ENCODE results near the gene CBARP.

CBARP gene

DNA sequence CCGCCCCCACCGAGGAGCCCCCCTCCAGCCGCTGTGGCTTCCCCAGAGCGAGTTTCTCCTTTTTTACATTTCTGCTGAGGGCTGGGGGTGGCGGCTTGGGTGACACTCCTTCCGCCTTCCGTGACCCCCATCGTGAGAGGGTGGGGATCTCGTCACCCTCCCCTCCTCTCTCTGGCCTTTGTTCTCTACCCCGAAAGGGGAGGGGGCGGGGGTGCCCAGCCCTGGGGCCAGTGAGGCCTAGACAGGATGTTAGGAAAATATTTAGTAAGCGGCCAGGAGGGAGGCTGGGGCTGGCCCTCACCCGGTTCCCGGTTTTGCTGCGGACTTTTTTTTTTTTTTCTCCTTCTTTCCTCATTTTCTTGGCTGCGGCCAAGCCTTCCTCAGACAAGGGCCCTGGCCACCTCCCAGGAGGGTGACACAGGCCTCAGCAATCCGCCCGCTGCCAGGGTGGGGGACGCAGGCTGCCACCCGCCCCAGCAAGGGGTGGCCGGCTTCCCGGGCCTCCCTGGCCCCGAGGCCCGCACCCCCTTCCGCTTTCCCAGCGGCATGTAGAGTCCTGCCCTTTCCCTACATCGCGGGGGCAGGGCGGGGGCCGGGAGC is 14.5 kb upstream of the CBARP start:
- DNase-seq: peak in 2 of 3 experiments; percentile 73 to 81

- DNase-seq: peak in 2 of 3 experiments; percentile 78 to 79
Measured at GRCh38 chr19:1251330-1252220, 13.8 kb upstream of the CBARP start.

GRCh38 chr19:1250437-1251260 is 12.8 kb upstream of the CBARP start:
- DNase-seq: peak; percentile 57 to 96 (median 94)

- DNase-seq: no peak
Measured at GRCh38 chr19:1249990-1250436, 12.2 kb upstream of the CBARP start.

DNA sequence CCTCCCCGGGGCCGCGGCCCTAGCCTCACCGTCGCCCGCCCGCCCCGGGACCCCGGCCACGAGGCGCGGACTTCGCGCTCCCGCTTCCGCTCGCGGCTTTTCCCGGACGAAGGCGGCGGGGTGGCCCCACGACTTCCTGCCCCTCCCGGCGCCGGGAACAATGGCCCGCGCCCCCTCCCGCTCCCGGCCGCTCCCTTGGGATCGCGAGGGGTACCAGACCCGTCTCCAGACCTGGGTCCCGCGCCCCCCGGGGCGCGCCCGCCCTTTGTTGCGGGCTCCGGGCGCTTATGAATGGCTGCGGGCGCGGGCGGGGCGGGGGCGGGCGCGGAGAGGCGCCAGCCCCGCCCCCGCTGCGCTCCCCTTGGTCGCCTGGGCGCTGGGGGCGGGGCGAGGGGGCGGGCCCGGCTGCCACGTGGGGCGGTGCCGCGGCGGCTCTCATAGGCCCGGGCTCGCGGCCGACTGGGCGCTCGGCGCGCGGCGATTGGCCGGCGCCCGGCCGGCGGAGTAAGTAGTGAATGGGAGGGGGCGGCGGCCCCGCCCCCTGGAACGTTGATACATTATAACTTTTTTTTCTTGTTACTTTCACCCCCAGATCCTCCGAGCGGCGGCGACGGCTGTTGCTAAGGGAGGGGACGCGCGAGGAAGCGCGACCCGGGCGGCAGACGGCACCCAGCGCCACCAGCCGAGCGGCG is 11.6 kb upstream of the CBARP start:
- DNase-seq: peak; percentile 98

DNA sequence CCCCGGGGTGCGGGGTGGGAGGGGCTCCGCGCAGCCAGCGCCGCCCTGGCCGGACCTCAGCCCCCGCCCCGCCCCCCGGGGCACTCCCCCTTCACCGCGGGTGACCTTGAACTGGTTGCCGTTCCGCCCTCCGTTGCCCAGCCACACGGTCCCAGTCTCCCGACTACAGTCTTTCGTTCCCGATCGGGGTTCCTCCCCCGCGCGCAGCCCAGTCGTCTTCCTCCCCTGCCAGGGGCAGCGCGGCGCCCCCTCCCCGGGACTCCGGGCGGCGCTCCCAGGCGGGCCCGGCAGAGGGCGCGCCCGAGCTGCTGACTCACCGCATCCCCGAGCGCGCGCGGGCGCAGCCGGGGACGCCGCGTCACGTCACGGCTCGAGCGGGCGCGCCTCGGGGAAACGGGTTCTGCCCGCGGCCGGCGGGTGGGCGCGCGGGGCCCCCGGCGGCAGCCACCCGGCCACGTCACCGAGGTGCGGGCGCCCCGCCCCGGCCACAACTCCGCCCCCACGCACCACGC is 11.0 kb upstream of the CBARP start:
- DNase-seq: peak; percentile 91 to 96 (median 95)

DNA sequence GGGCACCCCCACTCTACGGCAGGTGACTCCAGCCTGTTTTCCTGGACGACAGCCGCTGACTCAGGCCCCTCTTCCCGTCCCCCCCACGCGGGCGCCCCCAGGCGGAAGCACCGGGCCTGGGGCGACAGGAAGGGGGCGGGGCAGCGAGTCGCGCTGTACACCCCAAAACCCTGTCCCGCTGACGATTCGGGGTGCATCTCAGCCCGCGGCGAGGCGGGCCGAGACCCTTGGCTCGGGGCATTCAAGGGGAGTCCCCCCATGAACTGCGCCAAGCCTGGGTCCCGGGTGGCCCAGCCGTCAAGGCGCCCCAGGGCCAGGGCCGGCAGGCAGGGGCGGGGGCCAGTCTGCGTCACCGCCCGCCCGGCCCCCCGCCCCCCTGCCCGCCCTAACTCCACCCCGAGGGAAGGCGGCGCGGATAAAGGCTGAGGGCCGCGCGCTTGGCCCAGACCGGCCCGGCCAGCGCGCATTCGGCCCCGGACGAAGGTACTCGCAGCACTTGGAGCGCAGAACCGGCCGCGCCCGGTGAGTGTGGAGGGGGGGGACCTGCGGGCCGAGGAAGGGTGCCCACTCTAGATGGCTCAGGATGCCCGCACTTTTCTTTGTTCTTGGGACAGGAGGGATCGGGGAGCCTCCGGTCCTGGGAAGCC is 10.5 kb upstream of the CBARP start, which contains the start of gene MIDN:
MIDN (plus strand) TSS at position 445 of the 647 bp plus-strand sequence. CDS start 1,714 bp downstream, outside the sequence.
- peak; percentile 84 to 94 (median 93) for DNase-seq

DNA sequence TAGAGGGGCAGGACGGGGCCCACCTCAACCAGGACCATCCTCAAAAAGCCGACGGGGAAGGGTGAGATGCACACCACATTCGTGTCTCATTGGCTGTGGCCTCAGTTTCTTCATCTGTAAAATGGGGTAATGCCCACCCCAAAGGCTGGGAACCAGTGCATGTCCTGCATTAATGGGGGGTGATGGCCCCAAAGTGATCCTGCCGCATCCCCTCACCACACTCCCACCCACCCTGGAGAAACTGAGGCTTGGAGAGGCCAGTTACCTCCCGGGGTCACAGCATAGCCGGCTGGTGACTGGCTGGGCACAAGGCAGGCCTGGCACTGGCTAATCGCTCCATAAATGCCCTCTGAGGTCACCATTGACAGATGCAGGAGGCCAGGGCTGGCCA is 9.9 kb upstream of the CBARP start:
- no peak for DNase-seq

- peak in 1 of 3 experiments; percentile 40 for DNase-seq
Measured at GRCh38 chr19:1246265-1247087, 8.7 kb upstream of the CBARP start.

GRCh38 chr19:1245494-1246264 is 7.9 kb upstream of the CBARP start:
- DNase-seq: no peak

GRCh38 chr19:1244693-1245451 is 7.1 kb upstream of the CBARP start:
- no peak for DNase-seq

DNA sequence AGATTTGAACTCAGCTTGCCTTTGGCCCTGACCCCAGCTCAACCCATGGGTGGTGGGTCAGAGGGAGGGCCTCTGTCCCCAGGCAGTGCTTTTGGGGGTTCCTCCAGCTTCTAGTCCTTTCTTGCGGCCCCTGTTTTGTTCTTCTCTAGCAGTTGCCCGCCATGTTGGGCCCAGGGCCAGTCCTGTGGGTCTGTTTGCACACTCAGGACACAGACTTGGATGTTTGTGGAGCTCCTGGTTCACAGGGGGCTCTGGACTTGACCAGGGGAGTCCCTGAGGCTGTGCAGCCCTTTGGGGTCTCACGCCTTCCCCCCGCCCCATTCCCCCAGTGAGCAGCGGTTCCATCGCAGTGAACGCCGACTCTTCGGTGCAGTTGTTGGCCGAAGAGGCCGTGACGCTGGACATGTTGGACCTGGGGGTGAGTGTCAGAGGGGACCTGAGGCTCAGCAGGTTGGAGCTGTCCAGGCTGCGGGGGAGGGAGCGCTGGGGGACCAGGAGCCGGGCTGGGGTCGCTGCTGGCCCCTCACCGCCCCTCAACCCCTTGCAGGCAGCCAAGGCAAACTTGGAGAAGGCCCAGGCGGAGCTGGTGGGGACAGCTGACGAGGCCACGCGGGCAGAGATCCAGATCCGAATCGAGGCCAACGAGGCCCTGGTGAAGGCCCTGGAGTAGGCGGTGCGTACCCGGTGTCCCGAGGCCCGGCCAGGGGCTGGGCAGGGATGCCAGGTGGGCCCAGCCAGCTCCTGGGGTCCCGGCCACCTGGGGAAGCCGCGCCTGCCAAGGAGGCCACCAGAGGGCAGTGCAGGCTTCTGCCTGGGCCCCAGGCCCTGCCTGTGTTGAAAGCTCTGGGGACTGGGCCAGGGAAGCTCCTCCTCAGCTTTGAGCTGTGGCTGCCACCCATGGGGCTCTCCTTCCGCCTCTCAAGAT is 6.2 kb upstream of the CBARP start:
- DNase-seq: peak; percentile 54 to 78 (median 65)

DNA sequence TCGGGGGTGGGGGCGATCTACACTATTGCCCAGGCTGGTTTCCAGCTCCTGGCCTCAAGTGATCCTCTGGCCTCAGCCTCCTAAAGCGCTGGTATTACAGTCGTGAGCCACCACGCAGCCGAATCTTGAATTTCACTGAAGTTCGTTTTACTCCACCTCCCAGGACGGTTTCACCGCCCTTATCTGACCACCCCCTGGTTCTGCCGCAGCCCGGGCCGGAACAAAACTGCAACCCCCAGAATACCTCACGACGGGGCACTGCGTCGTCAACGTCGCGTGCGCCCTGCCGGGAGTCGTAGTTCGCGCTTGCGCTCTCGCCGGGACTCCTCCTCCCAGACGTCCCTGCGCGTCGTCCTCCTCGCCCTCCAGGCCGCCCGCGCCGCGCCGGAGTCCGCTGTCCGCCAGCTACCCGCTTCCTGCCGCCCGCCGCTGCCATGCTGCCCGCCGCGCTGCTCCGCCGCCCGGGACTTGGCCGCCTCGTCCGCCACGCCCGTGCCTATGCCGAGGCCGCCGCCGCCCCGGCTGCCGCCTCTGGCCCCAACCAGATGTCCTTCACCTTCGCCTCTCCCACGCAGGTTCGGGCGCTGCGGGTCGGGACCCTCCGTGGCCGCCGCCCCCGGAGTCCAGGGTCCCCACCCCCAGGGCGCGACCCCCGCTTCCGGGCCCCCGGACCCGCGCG is 3.8 kb upstream of the CBARP start, which contains the start of gene ATP5F1D:
ATP5F1D (plus strand) TSS at position 335 of the 679 bp plus-strand sequence; CDS start at position 435, 100 bp downstream.
- DNase-seq: peak; percentile 92 to 96 (median 94)

DNA sequence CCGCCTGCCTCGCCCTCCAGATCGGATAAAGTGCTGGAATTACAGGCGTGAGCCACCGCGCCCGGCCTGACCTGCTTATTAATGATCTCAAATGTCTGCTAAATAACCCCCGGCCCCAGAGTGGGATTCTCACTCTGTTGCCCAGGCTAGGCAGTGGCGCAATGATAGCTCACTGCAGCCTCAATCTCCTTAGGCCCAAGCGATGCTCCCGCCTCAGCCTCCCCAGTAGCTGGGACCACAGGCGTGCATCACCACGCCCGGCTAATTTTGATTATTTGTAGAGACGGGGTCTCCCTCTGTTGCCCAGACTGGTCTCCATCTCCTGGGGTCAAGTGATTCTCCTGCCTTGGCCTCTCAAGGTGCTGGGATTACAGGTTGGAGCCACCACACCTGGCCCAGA is 3.1 kb upstream of the CBARP start:
- DNase-seq: no peak

DNA sequence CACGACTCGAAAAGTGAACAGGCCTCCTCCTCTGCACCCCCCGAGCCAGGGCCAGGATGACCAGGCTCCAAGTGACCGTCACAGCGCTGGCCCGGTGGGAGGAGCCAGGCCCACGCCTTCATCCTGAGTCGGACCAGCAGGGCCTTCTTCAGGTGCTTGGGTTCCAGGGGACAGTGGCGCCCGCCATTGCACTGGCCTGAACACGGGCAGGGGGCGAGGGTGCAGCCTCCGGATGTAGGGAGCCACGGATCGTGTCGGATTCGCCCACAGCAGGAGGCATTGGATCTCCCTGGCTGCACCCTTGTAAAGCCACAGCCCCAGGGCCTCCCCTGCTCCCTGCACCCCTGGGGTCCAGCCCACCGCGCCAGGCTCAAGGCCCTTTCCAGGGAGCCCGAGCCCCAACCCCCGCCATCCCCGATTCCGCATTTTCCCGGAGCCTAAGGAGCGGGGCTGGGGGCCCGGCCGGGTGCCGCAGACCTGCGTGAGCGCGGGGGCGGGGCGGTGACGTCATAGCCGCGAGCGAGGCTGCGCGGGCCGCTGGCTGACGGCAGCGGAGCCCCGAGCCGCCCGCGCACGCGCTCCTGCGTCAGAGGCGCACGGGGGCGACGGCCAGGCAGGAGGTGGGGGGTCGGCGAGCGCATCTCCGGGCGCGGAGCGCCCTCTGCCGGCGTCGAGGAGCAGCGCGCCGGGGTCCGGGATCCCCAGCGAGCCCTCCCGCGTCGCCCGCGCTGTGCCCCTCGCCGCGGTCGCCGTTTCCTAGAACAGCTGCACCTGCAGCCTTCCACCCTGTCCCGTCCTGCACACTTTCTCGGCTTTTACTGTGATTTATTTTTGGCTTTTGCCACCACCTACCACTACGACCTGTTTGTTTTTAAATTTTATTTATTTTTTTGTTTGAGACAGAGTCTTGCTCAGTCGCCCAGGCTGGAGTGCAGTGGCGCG is 2.3 kb upstream of the CBARP start:
- peak; percentile 94 to 97 (median 95) for DNase-seq

GRCh38 chr19:1239420-1239795 is 1.6 kb upstream of the CBARP start:
- no peak for DNase-seq
